Smooth muscle cell of bladder (primary cell): ENCODE data around the gene SLC47A2. TPM values are rescaled to one million over a fixed set of nuclear protein-coding genes. Genes with fewer than 3 reads are reported as not detected.

Source experiments
- total RNA-seq: library from RNA; depleted of rRNA; stranded (reverse); fragments of >200 nt; gene quantifications from 2 replicates; pipeline ENCODE4 v1.2.3, GENCODE V29; 2014

SLC47A2 gene, protein sequence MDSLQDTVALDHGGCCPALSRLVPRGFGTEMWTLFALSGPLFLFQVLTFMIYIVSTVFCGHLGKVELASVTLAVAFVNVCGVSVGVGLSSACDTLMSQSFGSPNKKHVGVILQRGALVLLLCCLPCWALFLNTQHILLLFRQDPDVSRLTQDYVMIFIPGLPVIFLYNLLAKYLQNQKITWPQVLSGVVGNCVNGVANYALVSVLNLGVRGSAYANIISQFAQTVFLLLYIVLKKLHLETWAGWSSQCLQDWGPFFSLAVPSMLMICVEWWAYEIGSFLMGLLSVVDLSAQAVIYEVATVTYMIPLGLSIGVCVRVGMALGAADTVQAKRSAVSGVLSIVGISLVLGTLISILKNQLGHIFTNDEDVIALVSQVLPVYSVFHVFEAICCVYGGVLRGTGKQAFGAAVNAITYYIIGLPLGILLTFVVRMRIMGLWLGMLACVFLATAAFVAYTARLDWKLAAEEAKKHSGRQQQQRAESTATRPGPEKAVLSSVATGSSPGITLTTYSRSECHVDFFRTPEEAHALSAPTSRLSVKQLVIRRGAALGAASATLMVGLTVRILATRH
- total RNA-seq: not detected in 2 replicates

DNA sequence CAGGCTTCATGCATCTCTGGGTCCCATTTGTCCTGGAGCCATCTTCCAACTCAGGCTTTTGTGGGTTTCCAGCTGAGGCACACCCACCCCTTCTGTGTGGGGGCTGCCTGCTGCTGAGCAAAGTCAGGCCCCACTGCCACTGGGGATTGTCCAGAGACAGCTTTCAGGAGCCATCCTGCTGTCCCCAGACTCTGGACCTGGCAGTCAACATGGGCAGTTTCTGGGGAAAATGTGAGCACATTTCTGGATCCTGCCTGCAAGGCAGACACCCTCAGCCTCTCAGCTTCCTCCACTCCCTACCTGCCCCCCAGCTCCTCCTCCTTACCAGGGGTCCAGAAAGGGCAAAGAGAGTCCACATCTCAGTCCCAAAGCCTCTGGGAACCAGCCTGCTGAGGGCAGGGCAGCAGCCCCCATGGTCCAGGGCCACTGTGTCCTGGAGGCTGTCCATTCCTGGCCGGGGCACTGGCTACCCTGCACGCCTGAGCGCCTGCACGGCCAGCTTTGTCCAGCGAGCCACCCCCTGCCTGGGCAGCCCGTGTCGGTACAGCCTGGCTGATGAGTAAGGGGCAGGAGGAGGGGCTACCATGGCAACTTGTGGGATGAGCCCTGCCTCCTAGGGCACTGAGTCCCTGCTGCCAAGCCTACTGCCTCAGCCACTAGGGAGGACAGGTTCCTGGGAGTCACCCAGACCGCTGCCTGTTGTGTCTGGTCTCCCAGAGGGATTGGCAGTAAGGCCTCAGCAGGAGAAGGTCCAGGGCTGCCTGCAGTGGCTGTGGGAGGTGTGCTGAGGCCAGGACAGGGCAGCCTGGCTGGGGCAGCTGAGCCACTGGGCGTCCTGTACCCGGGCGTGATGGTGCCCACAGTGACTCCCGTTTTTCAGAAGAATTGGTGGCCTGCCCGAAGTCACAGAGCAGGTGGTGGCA is at the start of gene SLC47A2:
TSS of gene SLC47A2 (minus strand) at position 477 of the 923 bp plus-strand sequence. CDS start at position 448, 29 bp downstream.

DNA sequence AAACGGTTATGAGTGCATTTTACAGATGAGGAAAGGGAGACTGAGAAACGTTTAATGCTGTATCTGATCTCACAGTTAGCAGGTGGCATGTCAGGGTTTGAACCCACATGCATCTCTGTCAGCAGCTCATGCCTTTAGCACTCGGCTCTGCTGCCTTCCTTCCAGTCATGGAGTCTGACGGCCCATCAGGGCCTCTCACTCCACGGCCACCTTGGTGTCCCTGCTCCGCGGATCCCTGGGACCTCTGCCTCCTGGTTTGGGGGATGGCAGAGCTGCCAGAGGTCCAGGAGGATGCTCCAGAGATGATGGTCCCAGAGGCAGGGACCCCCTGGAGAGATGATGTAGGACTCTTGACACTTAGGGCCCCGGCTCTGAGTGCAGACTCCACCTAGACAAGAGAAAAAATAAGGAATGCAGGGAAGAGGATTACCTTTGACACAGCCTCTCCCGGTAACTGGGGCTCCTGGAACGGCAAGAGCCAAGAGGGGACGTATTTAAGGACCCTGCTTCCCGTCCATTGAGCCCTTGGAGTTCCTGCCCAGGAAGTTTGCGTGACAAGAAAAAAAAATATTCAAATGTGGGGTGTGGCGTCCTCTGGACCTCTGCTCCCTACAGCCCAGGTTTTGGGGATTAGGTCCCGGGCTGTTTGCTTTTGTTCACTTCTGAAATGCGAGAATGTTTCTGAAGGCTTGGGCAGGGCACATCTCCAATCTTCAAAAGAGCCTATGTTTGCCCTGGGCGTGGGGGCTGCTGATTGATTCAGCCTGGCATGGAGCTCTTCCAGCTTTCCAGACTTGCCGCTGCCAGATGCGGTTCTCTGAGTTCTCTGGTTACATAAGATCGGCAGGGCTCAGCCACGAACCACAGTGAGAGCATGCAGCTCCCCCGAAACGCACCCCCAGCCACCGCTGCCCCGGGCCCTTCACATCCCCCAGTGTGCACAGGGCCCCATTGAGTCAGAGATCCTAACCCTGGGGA is 31.7 kb upstream of the SLC47A2 start, which contains the start of gene ALDH3A1:
TSS of gene ALDH3A1 (minus strand) at position 470 of the 978 bp plus-strand sequence. CDS start 3,169 bp downstream, outside the sequence.

DNA sequence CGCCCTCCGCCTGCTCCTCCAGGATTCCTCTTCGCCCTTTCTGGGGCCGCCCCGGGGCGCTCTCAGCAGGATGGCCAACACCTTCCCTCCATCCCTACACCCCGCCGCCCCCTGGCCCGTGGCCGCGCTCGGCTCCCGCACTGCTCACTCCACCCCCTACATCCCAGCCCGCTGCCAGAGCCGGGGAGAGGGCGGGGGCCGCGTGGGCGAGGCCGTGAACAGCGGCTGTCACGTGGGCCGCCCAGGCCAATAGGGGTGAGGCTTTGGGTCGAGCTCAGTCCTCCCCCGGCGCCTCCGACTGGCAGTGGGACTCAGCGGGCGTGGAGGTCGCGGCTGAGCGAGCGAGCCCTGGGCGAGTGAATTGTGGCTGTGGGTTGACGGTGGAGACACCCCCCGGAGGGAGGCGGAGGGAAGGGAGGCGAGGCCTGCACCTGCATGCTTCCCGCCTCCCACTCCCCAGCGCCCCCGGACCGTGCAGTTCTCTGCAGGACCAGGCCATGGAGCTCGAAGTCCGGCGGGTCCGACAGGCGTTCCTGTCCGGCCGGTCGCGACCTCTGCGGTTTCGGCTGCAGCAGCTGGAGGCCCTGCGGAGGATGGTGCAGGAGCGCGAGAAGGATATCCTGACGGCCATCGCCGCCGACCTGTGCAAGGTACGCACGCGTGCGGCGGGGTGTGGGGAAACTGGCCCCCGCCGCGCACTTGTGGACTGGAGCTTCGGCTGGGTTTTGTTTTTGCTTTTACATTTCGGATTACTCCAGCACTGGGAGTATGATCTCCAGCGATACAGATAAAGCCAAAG is 67.7 kb downstream of the SLC47A2 start, which contains the start of gene ALDH3A2:
TSS of gene ALDH3A2 (plus strand) at position 277 of the 799 bp plus-strand sequence. CDS start at position 498, 221 bp downstream.

Other genes with a start within 250 kb of the SLC47A2 start
- 1.6 and 1.7 TPM in 2 replicates for gene SLC47A1, start 182.7 kb downstream of the SLC47A2 start, total RNA-seq
- gene ALDH3A2, start 67.8 kb downstream of the SLC47A2 start, total RNA-seq: 37.8 and 57.2 TPM in 2 replicates
- gene ALDH3A1, start 31.7 kb upstream of the SLC47A2 start, total RNA-seq: 0.28 TPM in 2 replicates
- gene ULK2, start 151.4 kb upstream of the SLC47A2 start, total RNA-seq: 50.5 and 54.3 TPM in 2 replicates